HepG2 (cell line): ENCODE measurements around the gene KIRREL3. TPM values are rescaled to one million over a fixed set of nuclear protein-coding genes. Genes with fewer than 3 reads are reported as not detected.

Experiments
- ATAC-seq: fragments of 200-7000 bp; cut with Tn5 transposase; 3 replicates; pipeline ENCODE4 v1.9.1; 2020; ENCODE audit warnings: mild to moderate bottlenecking, moderate library complexity
- BruUV-seq: library from RNA; stranded (reverse); fragments of 400-500 nt; replicated peaks from 2 replicates; lab custom pipeline; 2021; lab: Mats Ljungman, UMichigan
- CTCF ChIA-PET: fragments of 300-600 bp; formaldehyde crosslinking; extraction: SDS; loops from one replicate; lab custom pipeline; 2021; ENCODE audit warnings: low total read pairs, inconsistent platforms, low intra/inter-chr PET ratio; lab: Yijun Ruan, JAX
- POLR2A ChIA-PET: fragments of 350-600 bp; sonication (Branson Sonifier 250); formaldehyde crosslinking; loops from one replicate; lab custom pipeline; 2020; ENCODE audit warnings: antibody characterized with exemption, inconsistent platforms; lab: Yijun Ruan, JAX
- DNase-seq: peaks from one replicate; pipeline ENCODE4 v3.0.0-alpha.2; 2015; ENCODE audit warnings: low spot score
- FAIRE-seq: peaks from 3 replicates; lab custom pipeline; 2011; peaks lifted over from hg19 to GRCh38; lab: Jason Lieb, UNC
- H2AFZ ChIP-seq: one replicate; pipeline ENCODE4 v1.6.1; 2011; ENCODE audit warnings: low read length, inconsistent platforms
- H3K27ac ChIP-seq: fragments of 300-600 bp; 3 replicates; pipeline ENCODE4 v1.8.0; 2011; ENCODE audit warnings: mixed run types, mild to moderate bottlenecking, mixed read lengths, low read length, inconsistent platforms; ENCODE audit not compliant: insufficient read depth; ENCODE audit errors: extremely low read length
- H3K27me3 ChIP-seq, 2 experiments: fragments of 200-600 bp in 1 of 2; 2 replicates in 1 of 2; 3 replicates in 1 of 2; pipeline versions ENCODE4 v1.6.0 to v1.8.0; 2011; ENCODE audit warnings: low read length in 2 of 2, mild to moderate bottlenecking in 2 of 2, moderate library complexity in 2 of 2, inconsistent platforms in 1 of 2; ENCODE audit not compliant: insufficient read depth in 2 of 2, control insufficient read depth in 1 of 2
- H3K36me3 ChIP-seq, 2 experiments: fragments of 200-600 bp in 1 of 2; replicated peaks in 1 of 2; 2 replicates in 1 of 2; 3 replicates in 1 of 2; pipeline versions ENCODE4 v1.5.1 to v1.8.0; 2011; ENCODE audit warnings: low read length in 2 of 2, inconsistent platforms in 1 of 2; ENCODE audit not compliant: insufficient read depth in 2 of 2, control insufficient read depth in 1 of 2
- H3K4me1 ChIP-seq: 2 replicates; pipeline ENCODE4 v1.5.1; 2012; ENCODE audit warnings: low read length, inconsistent platforms; ENCODE audit not compliant: insufficient read depth
- H3K4me2 ChIP-seq: 2 replicates; pipeline ENCODE4 v1.6.0; 2011; ENCODE audit warnings: low read depth, low read length, inconsistent platforms
- H3K4me3 ChIP-seq, 3 experiments: fragments of 200-600 bp in 1 of 3; sonication (generic), shearing (Covaris generic) in 1 of 3; replicated peaks in 1 of 3; 2 replicates each; pipeline ENCODE4 v1.5.1; 2011 to 2016; ENCODE audit warnings: low read length in 3 of 3, inconsistent platforms in 2 of 3, low read depth in 2 of 3, mild to moderate bottlenecking in 2 of 3, control low read depth in 1 of 3, mixed read lengths in 1 of 3; ENCODE audit not compliant: insufficient read depth in 1 of 3
- H3K79me2 ChIP-seq: one replicate; pipeline ENCODE4 v1.6.1; 2011; ENCODE audit warnings: low read length, inconsistent platforms; ENCODE audit not compliant: insufficient read depth
- H3K9ac ChIP-seq: 2 replicates; pipeline ENCODE4 v1.6.0; 2011; ENCODE audit warnings: mild to moderate bottlenecking, low read depth, low read length, inconsistent platforms; ENCODE audit not compliant: insufficient read depth
- H3K9me3 ChIP-seq: 2 replicates; pipeline ENCODE4 v1.5.1; 2012; ENCODE audit warnings: mild to moderate bottlenecking, low read length
- H4K20me1 ChIP-seq: 2 replicates; pipeline ENCODE4 v1.6.0; 2011; ENCODE audit warnings: inconsistent platforms, mild to moderate bottlenecking, low read length, moderate library complexity; ENCODE audit not compliant: insufficient read depth
- DMTF1 ChIP-seq: sonication (generic); formaldehyde crosslinking; IDR thresholded peaks from 2 replicates; pipeline ENCODE4 v1.4.0; 2020; ENCODE audit warnings: mild to moderate bottlenecking, missing genetic modification reagents
- ELF1 ChIP-seq: sonication (generic); formaldehyde crosslinking; IDR thresholded peaks from 2 replicates; pipeline ENCODE4 v1.4.0; 2020; ENCODE audit warnings: missing genetic modification reagents
- KLF9 ChIP-seq: IDR thresholded peaks from 2 replicates; pipeline ENCODE4 v1.6.1; 2016; ENCODE audit warnings: low read depth
- LBX2 ChIP-seq: sonication (generic); formaldehyde crosslinking; IDR thresholded peaks from 2 replicates; pipeline ENCODE4 v1.5.0; 2020; ENCODE audit warnings: missing genetic modification reagents, mild to moderate bottlenecking, borderline replicate concordance
- MEIS2 ChIP-seq: sonication (generic); formaldehyde crosslinking; IDR thresholded peaks from 2 replicates; pipeline ENCODE4 v1.9.0; 2021; ENCODE audit warnings: mild to moderate bottlenecking, missing genetic modification reagents
- POLR2G ChIP-seq: fragments of 200-400 bp; formaldehyde crosslinking; IDR thresholded peaks from 2 replicates; pipeline ENCODE4 v1.6.1; 2018; ENCODE audit warnings: mild to moderate bottlenecking, low read depth, low read length, moderate library complexity
- RNF219 ChIP-seq: sonication (generic); formaldehyde crosslinking; IDR thresholded peaks from 2 replicates; pipeline ENCODE4 v1.5.0; 2020; ENCODE audit warnings: mild to moderate bottlenecking, missing genetic modification reagents
- SMARCE1 ChIP-seq: fragments of 450-650 bp; IDR thresholded peaks from 2 replicates; pipeline ENCODE4 v1.6.1; 2017; ENCODE audit warnings: borderline replicate concordance
- SMYD3 ChIP-seq: sonication (generic); formaldehyde crosslinking; IDR thresholded peaks from 2 replicates; pipeline ENCODE4 v1.8.1; 2023; ENCODE audit warnings: mild to moderate bottlenecking, missing genetic modification reagents
- SOX13 ChIP-seq, 3 experiments: fragments of 450-650 bp in 1 of 3; sonication (generic) in 1 of 3; formaldehyde crosslinking in 1 of 3; IDR thresholded peaks in 2 of 3; conservative IDR thresholded peaks in 1 of 3; 2 replicates each; pipeline versions ENCODE4 v1.5.0 to v1.6.1; 2016 to 2020; ENCODE audit warnings: antibody characterized with exemption in 1 of 3, mild to moderate bottlenecking in 1 of 3, missing compliant biosample characterization in 1 of 3, missing genetic modification reagents in 1 of 3, moderate library complexity in 1 of 3
- ZNF629 ChIP-seq: sonication (generic); formaldehyde crosslinking; conservative IDR thresholded peaks from 2 replicates; pipeline ENCODE4 v1.5.0; 2020; ENCODE audit warnings: missing genetic modification reagents
- WGBS: methylation state at CpG from one replicate; pipeline ENCODE4 v1.1.6; 2017; ENCODE audit warnings: low lambda C conversion rate; 5-methylcytosine and 5-hydroxymethylcytosine counted together
- in situ Hi-C: cut with HindIII; loops from 2 replicates; pipeline ENCODE4 v1.10.0; 2017; ENCODE audit warnings: low pct_unique_long_range_greater_than_20kb; ENCODE audit not compliant: extremely low pct_ligation_motif_present
- intact Hi-C: fragments of 100-400 bp; cut with micrococcal nuclease; formaldehyde crosslinking; loops from one replicate; pipeline ENCODE4 v1.10.0; 2022; ENCODE audit not compliant: unreplicated experiment
- polyA plus RNA-seq, 8 experiments: library from polyadenylated mRNA; depleted of rRNA in 3 of 8; stranded (reverse) in 7 of 8; unstranded in 1 of 8; fragments of >200 nt; fragmentation: Illumina TruSeq in 4 of 8; extraction: Trizol in 4 of 8; gene quantifications; 2 replicates each; pipeline versions ENCODE4 v1.2.1 to v1.2.3, GENCODE V29; 2011 to 2016; ENCODE audit warnings: low read depth in 4 of 8, missing spikeins in 1 of 8, mixed read lengths in 1 of 8; ENCODE audit not compliant: insufficient read depth in 1 of 8
- total RNA-seq, 5 experiments: library from RNA; depleted of rRNA; stranded (reverse); fragments of >200 nt; fragmentation: Illumina TruSeq; extraction: Trizol; gene quantifications; 2 replicates each; pipeline ENCODE4 v1.2.3, GENCODE V29; 2016; ENCODE audit warnings: low read depth in 1 of 5

Gene KIRREL3
- total and polyA plus RNA-seq, 2 of the 13 experiments (the other 11 are each of a cell fraction or from before 2014, with no cell fraction given) = not detected

- CTCF ChIA-PET = no interaction called here
- Histone ChIP-seq H3K4me2 (no peak overlapping the region), H3K36me3 (peaks cover 14 to 36% of the 10 kb centered on the region in 2 experiments; a peak in 4 of 5 replicates), H3K4me3 (no peak overlapping the region), H3K4me1 (no peaks in the 10 kb centered on the region), H3K9ac (no peak overlapping the region), H3K27ac (no peak overlapping the region), H2AFZ (no peak overlapping the region), H3K79me2 (no peaks in the 10 kb centered on the region), H3K27me3 (no peaks in the 10 kb centered on the region), H3K9me3 (no peaks in the 10 kb centered on the region), H4K20me1 (no peaks in the 10 kb centered on the region)
- intact Hi-C loops = no loop called here
- no TSS peak for BruUV-seq
- ATAC-seq (no peak), DNase-seq (no peak), FAIRE-seq (no peak)
- POLR2A ChIA-PET = no interaction called here
- TF ChIP-seq RNF219 (CRISPR knock-in tag) (no peak), POLR2G (no peak), LBX2 (CRISPR knock-in tag) (no peak), SMYD3 (CRISPR knock-in tag) (no peak), ZNF629 (no peak), SMARCE1 (no peak), DMTF1 (CRISPR knock-in tag) (no peak), KLF9 (no peak), SOX13 (IDR thresholded peaks at IDR 0.05) (no peak), SOX13 (CRISPR knock-in tag; conservative IDR thresholded peaks at IDR 0.05 in 1 of 2, IDR thresholded peaks at IDR 0.05 in 1 of 2) (no peak), ELF1 (CRISPR knock-in tag) (no peak), MEIS2 (CRISPR knock-in tag) (no peak)
- in situ Hi-C loops = no loop called here
- WGBS = 93% methylated on average over 2 of the region's 12 CpGs
These were observed 592.1 kb downstream of the KIRREL3 start for GRCh38 chr11:126408496-126408895.
